ENCODE data around the gene RFX3.

DNA sequence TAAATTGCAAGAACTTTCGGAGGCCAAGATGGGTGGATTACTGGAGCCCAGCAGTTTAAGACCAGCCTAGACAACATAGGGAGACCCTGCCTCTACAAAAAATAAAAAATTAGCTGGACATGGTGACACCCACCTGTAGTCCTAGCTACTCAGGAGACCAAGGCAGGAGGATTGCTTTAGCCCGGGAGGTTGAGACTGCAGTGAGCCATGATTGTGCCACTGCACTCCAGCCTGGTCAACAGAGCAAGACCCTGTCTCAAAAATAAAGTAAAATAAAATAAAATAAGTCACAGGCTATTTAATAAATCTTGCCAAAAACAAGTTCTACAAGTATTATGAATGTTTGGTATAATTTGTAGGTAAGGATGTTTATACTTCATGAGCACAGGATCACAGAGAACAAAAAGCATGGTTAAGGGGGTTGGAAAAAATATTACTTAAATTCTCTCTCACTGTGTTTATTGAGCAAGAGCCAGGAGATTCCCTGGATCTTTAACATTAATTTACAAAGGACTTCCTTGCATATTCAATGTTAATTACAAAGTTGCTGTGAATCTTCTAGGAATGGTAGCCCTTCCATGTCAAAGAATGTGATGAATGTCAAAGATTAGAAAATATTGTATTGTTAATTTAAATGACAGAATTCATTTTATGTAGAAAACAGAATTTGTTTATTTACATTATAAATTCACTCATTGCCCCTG lies 164.0 kb downstream of the RFX3 start:
- TF ChIP-seq, protein P1, sequence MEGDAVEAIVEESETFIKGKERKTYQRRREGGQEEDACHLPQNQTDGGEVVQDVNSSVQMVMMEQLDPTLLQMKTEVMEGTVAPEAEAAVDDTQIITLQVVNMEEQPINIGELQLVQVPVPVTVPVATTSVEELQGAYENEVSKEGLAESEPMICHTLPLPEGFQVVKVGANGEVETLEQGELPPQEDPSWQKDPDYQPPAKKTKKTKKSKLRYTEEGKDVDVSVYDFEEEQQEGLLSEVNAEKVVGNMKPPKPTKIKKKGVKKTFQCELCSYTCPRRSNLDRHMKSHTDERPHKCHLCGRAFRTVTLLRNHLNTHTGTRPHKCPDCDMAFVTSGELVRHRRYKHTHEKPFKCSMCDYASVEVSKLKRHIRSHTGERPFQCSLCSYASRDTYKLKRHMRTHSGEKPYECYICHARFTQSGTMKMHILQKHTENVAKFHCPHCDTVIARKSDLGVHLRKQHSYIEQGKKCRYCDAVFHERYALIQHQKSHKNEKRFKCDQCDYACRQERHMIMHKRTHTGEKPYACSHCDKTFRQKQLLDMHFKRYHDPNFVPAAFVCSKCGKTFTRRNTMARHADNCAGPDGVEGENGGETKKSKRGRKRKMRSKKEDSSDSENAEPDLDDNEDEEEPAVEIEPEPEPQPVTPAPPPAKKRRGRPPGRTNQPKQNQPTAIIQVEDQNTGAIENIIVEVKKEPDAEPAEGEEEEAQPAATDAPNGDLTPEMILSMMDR (IDR thresholded peaks at IDR 0.05), result no peak
- no peak for TF ChIP-seq POLR2AphosphoS5 (IDR thresholded peaks at IDR 0.05)
